HG03520 (cell line): ENCODE measurements around the gene ALX3.
"Not testable (repeated sequence)": the region's sequence is repeated elsewhere in the genome, so short reads cannot be mapped to it uniquely, and the experiment has no call there.

Experiments used
- ATAC-seq: cut with Tn5 transposase; IDR thresholded peaks from one replicate; pipeline ENCODE4 v1.9.1; 2021; ENCODE audit warnings: mild to moderate bottlenecking, moderate library complexity; ENCODE audit not compliant: unreplicated experiment

The ALX3 gene

GRCh38 chr1:110048923-110049601 lies 21.4 kb downstream of the ALX3 start:
- ATAC-seq, result no peak

DNA sequence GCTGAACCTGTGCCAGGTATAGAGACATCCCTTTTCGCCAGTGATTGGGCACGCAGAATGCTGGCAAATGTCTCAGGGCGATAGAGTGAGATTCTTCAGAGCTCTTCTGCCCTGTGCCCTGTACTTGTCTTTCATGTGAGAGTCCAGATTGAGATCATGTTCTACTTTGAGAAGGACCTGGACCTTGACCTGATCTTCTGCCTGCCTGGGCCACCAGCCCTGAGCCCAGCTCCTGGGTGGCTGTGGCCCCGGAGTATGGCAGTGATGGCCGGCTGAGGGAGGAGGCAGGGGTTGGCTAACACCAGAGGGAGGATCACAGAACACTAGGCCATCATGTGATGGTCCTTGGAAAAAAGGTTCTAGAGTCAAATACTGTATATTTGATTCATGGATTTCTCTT lies 22.2 kb downstream of the ALX3 start:
- ATAC-seq, result no peak

DNA sequence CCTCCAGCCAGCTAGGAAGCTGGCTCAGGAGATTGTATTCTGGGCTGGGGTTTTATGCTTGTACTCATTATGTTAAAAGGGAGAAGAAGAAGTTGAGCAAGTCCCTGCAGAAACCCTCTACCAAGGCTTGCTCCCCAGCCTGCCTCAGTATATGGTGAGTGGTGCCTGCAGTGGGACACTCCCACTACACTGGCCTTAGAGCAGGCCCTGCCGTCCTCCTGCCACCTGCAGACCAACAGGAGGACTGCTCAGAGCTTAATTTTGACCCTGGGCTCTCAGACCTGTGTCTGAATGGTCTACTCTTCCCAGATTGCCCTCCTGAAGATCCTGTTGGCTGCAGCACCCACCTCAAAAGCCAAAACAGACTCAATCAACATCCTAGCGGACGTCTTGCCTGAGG lies 23.0 kb downstream of the ALX3 start:
- no peak for ATAC-seq

GRCh38 chr1:110043016-110043415 lies 27.5 kb downstream of the ALX3 start:
- ATAC-seq, result no peak

DNA sequence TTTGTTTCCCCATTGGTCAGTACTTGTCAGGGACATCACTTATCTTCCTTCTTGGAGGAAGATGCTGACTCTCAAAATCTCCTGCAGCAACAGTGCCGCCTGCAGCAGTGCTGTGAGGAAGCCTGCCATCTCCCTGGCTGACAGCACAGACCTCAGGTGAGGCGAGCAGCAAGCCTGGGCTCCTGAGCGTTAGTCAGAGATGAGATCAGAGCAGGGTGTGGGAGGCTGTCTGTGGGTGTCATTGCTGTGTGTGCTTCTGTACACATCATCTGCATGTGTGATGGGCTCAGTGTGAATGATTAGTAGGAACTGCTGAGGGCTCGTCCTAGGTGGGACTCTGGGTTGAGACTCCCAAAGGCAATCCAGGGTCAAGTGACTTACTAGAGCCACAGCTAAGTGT lies 29.9 kb downstream of the ALX3 start:
- no peak for ATAC-seq

GRCh38 chr1:110039641-110040040 lies 30.8 kb downstream of the ALX3 start:
- no peak for ATAC-seq

DNA sequence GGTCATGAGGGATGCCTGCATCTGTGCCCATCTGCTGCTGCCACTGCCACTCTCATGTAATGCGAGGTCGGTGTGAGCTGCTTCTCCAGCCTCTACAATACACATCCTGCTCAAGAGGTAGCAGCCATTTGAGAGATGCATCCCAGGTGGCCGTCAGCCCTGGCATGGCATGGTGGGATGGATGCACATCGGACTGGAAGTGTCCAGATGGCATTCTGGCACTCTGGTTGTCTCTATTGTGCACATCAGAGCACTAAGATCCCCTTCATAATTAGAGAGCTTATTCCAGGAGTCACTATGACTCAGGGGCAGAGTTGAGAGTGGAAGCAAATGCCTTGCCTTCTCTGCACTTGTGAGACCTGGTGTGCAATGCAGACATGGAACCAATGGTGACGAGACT lies 32.2 kb downstream of the ALX3 start:
- ATAC-seq, result no peak

DNA sequence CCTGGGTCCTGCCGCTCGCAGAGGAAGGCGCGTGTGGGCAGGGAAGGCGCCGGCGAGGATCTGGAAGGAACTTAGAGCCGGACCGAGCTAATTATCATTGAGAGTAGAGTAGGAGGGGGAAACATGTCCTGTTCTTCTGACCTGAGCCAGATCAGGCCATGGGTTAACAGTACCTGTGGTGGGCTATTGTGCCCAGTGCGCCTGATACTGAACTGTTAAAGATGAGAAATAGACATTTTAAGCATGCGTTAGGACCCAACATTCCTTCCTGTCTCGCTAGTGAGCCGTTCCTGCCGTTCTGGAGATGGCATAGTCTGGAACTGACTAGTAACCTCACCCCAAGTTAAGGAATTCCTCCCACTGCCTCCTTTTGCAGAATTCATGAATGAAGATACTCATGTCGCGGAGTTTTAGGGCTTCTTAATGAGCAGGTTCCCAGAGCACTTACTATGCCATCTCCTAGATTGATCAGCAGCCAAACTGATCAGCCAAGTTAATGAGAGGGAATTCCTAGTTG lies 35.2 kb downstream of the ALX3 start:
- ATAC-seq, result no peak

DNA sequence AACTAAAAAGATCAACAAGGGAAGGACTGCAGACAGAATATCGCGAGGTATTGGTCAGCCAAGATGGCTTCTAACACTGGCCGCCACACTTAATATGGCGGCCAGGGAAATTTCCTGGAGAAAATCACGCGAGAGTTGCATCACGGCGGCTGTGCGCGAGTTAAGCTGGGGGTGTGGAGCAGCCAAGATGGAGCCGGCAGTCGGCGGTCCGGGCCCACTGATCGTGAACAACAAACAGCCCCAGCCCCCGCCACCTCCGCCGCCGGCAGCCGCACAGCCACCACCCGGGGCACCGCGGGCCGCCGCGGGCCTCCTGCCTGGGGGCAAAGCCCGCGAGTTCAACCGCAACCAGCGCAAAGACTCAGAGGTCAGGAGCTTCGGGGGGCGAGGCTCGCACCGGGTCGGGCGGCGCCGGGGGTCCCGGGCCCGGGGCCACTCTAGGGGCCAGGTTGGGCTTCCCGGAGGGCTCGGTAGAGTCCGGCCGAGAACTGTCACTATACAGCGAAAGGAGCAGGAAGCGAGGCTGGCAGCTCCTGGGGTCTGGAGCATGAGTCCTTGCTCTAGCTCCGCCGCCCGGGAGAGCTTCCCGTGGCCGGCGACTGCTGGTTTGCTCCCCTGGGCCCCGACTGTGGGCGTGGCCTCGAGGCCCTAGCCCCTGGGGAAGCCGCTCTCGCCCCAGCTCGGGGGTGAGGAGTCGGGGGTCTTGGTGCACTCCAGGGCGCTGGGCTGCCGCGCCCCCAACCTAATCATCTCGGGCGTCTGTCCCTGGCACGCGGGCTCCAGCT lies 35.8 kb downstream of the ALX3 start, which contains the start of gene STRIP1:
TSS of gene STRIP1 (plus strand) at position 174 of the 785 bp plus-strand sequence. CDS start at position 188, 14 bp downstream.
- ATAC-seq, result peak; percentile 68

DNA sequence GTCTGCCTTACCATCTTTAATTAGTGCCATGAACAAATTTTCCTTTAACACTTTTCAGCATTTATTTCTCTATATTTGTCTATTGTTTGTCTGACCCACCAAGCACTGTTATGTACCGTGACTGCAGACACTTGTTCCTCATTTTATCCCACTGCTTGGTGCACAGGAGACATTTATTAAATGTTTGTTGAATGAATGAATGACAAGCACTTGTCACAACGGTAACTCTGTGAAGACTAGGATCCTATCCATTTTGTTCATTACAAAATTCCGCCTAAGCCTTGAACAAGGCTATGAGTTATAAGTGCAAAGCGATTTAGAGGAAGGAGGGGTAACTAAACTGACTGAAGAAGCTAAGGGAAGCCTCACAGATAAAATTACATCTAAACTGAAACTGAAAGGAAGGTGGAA lies 36.4 kb downstream of the ALX3 start:
- no peak for ATAC-seq

DNA sequence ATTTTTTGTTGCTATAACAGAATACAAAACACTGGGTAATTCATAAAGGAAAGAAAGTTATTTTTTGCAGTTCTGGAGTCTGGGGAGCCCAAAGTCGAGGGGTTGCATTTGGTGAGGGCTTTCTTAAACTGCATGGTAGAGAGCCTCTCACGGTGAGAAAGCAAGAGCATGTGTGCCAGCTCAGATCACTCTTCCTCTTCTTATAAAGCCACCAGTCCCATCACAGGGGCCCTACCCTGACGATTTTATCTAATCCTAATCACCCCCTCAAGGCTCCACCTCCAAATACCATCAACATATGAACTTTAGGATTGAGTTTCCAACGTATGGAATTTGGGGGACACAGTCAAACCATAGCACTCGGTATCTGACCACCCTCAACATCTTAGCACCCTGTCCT lies 37.1 kb downstream of the ALX3 start:
- no peak for ATAC-seq

DNA sequence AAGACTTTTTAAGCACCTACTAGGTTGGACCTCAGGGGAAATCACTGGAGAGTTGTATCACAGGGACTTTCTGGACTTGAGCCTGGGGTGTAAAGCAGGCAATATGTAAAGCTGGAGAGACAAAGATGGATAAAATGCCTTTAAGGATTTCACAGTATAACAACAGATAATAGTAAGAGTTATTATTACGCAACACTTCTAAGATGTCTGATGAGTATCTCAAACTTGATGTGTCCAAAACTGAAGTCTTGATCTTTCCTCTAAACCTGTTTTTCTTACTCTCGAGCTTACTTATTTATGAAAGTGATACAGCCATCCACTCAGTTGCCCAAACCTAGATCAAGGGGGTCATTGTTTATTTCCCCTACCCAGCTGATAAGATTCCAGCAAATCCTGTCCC lies 38.1 kb downstream of the ALX3 start:
- no peak for ATAC-seq

- not testable (repeated sequence) for ATAC-seq
Measured at GRCh38 chr1:110030687-110031086, 39.8 kb downstream of the ALX3 start.

GRCh38 chr1:110024613-110025012 lies 45.9 kb downstream of the ALX3 start:
- ATAC-seq, result no peak

GRCh38 chr1:110021285-110021684 lies 49.2 kb downstream of the ALX3 start:
- ATAC-seq, result no peak

DNA sequence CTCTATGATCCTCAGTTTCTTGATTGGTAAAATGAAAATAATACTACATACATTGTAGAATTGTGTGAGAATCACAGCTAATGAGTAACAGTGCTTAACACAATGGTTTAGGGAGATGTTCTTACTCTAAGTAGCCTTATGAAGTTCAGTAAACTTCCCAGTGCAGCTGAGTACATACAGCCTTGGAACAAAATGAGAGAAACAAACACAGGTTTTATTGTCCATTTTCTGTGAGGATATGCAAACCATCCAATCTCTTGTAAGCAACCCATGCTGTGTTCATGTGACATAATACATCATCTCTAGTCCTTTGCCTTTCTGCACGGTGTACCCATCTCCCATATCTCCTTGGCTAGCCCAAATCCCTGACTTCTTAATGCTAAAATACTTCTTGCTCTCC lies 50.7 kb downstream of the ALX3 start:
- ATAC-seq, result no peak

DNA sequence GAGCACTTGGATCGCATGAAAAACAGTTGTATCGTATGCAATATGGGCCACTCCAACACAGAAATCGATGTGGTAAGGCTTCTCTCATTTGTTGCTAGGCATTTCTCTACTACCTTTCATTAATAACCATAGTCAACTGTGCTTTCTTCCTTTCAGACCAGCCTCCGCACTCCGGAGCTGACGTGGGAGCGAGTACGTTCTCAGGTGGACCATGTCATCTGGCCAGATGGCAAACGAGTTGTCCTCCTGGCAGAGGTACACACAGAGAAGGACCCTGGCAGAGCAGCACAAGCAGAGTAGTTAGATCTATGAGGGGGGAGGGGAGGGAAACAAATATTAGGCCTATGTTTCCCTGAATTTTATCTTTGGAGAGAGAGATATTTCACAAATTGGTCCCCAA lies 52.1 kb downstream of the ALX3 start:
- ATAC-seq, result no peak

GRCh38 chr1:110017792-110018191 lies 52.7 kb downstream of the ALX3 start:
- no peak for ATAC-seq

DNA sequence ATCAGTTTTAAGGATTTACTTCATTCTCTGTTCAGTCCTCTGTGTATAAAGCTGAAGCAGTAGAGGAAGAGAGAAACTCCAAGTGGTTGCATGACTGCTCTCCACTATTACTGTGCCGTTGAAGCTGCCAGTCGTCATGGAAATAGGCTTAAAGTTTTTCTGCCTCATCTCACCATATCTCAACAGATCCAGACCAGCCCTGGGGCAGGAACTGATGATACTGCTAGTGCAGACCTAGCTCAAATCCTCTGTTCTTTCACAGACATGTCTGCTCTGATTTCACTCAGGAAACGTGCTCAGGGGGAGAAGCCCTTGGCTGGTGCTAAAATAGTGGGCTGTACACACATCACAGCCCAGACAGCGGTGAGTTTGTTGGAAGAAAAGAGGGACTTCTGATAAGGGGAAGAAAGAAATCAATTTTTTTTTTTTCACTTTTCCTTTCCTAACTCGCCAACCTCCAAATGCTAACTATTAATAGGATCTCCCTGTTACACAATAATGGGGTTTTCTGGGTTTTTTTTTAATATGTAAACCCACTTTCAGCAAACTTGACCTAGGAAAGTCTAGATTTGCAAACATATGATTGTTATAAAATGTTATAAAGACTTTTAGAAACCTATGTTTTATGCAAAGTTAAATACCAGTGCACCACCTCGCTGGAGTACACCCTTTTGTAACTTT lies 58.2 kb downstream of the ALX3 start:
- ATAC-seq, result peak; percentile 67

GRCh38 chr1:110011527-110012041 lies 58.9 kb downstream of the ALX3 start:
- peak; percentile 94 for ATAC-seq
